GM20000 (cell line): ENCODE data around the gene KRT35.

Experiments
- DNase-seq: peaks from one replicate; pipeline ENCODE4 v3.0.0; 2012; ENCODE audit warnings: low spot score
- CTCF ChIP-seq: IDR thresholded peaks from 2 replicates; pipeline ENCODE4 v1.5.1; 2012; ENCODE audit warnings: mild to moderate bottlenecking, control low read depth; ENCODE audit errors: extremely low read depth, missing control alignments

The KRT35 gene

DNA sequence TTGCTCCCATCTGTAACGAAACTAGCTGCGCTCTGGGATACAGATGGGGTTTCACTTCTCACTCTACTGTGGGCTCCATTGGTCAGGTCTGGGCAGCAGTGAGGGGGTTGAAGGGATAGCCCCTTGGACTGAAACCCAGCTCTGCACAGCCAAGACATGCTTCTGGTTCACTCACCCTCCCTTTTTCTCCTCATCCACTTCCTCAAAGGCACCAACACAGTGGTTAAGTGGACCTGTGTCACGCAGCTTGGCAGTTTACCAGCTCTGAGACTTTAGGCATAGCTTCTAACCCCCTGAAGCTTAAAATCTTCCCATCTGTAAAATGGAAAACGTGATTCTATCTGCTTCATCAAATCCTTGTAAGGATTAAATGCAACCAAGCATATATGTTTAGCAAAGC lies 28.7 kb downstream of the KRT35 start:
- DNase-seq: no peak
- TF ChIP-seq CTCF: no peak

DNA sequence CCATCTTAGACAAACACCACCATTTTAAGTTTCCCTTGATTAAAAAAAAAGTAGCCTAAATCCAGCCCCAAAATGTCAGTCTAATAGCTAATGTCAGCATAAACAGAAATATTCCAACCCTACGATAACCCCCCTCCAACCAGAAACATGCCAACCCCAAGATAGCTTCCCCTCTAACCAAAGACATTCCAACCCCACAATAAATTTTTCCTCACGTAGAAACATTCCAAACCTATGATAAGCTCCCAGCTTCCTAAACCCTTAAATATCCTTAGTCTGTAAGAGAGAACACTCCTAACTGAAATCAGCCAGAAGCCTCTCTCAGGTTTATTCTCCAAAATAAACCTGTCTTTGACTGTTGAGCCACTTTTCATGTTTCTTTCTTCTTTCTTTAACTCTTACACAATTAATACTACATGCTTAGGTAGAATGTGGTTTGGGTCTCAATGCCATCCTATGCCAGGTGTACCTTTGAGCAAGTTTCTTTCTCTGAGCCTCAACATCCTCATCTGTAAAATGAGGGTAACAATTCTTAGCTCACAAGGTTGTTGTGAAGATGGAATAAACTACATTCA lies 29.7 kb downstream of the KRT35 start:
- no peak for DNase-seq
- TF ChIP-seq CTCF: no peak

GRCh38 chr17:41449008-41449407 lies 31.9 kb downstream of the KRT35 start:
- no peak for TF ChIP-seq CTCF
- DNase-seq: no peak

GRCh38 chr17:41448506-41448905 lies 32.4 kb downstream of the KRT35 start:
- no peak for DNase-seq
- no peak for TF ChIP-seq CTCF

- DNase-seq: no peak
- TF ChIP-seq CTCF: no peak
Observed at GRCh38 chr17:41446806-41447205, 34.1 kb downstream of the KRT35 start.

- DNase-seq: no peak
- TF ChIP-seq CTCF: no peak
Observed at GRCh38 chr17:41444640-41445039, 36.3 kb downstream of the KRT35 start.

- no peak for TF ChIP-seq CTCF
- no peak for DNase-seq
Observed at GRCh38 chr17:41444186-41444585, 36.8 kb downstream of the KRT35 start.
